Bronchial epithelial cell (primary cell): ENCODE results near the gene SLC17A9. TPM values are rescaled to one million over a fixed set of nuclear protein-coding genes. Genes with fewer than 3 reads are reported as not detected.

ENCODE experiments used
- DNase-seq: peaks from one replicate; pipeline ENCODE4 v3.0.0-alpha.2; 2010; ENCODE audit warnings: low read depth
- FAIRE-seq: peaks from 2 replicates; lab custom pipeline; 2011; peaks lifted over from hg19 to GRCh38; lab: Jason Lieb, UNC
- H3K27me3 ChIP-seq: 2 replicates; pipeline ENCODE4 v1.5.1; 2011; ENCODE audit warnings: low read length; ENCODE audit not compliant: control insufficient read depth, insufficient read depth
- H3K36me3 ChIP-seq: 2 replicates; pipeline ENCODE4 v1.5.1; 2011; ENCODE audit warnings: low read length; ENCODE audit not compliant: control insufficient read depth, insufficient read depth
- H3K4me3 ChIP-seq: 2 replicates; pipeline ENCODE4 v1.5.1; 2011; ENCODE audit warnings: mild to moderate bottlenecking, low read depth, low read length, control low read depth
- total RNA-seq: library from RNA; depleted of rRNA; stranded (reverse); fragments of >200 nt; gene quantifications from 2 replicates; pipeline ENCODE4 v1.2.1, GENCODE V29; 2014
- TF ChIP-seq, protein P1 (sequence below): IDR thresholded peaks from 2 replicates; pipeline ENCODE4 v1.5.1; 2011; ENCODE audit warnings: mild to moderate bottlenecking, moderate library complexity, low read length, control low read depth, inconsistent platforms; ENCODE audit not compliant: insufficient read depth, severe bottlenecking

SLC17A9 gene
- total RNA-seq, 1 donor from 2014 or later = 0.53 TPM

DNA sequence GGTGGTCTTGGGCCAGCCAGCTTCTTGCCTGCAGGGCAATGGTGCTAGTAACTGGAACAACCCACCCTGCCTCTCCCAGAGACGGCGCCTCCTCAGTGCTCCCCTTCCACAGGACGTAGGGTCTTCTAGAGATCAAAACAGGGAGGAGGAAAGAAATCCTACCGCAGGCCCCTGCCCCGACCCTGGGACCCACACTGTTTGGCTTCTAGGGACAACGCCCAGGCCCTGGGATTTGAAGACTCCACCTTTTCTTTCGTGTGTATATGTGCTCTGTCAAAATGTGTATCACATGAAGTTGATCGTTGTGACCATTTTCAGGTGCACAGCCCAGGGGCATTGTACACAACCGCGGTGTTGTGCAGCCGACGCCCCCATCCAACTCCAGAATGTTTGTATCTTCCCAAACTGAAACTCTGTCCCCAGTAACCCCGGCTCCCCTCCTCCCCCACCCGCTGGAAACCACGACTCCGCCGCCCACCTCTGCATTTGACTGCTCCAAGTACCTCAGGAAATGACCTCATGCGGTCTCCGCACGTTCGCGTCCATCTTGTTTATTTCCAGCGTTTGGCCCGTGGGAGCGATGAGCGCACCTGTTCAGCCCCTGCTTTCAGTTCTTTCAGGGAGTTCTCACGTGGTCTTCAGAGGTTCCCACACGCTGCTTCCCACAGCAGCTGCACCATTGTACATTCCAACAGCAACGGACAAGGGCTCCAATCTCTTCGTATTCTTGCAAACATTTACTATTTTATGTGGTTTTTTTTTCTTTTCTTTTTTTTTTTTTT, 57.7 kb downstream of the SLC17A9 start:
- H3K27me3 ChIP-seq = peaks cover 38% of the 10 kb centered on the region
- TF ChIP-seq, protein P1, sequence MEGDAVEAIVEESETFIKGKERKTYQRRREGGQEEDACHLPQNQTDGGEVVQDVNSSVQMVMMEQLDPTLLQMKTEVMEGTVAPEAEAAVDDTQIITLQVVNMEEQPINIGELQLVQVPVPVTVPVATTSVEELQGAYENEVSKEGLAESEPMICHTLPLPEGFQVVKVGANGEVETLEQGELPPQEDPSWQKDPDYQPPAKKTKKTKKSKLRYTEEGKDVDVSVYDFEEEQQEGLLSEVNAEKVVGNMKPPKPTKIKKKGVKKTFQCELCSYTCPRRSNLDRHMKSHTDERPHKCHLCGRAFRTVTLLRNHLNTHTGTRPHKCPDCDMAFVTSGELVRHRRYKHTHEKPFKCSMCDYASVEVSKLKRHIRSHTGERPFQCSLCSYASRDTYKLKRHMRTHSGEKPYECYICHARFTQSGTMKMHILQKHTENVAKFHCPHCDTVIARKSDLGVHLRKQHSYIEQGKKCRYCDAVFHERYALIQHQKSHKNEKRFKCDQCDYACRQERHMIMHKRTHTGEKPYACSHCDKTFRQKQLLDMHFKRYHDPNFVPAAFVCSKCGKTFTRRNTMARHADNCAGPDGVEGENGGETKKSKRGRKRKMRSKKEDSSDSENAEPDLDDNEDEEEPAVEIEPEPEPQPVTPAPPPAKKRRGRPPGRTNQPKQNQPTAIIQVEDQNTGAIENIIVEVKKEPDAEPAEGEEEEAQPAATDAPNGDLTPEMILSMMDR = no peak
- no peak for FAIRE-seq
- H3K36me3 ChIP-seq = no peaks in the 10 kb centered on the region
- H3K4me3 ChIP-seq = no peak overlapping the region
- DNase-seq = peak; percentile 5

DNA sequence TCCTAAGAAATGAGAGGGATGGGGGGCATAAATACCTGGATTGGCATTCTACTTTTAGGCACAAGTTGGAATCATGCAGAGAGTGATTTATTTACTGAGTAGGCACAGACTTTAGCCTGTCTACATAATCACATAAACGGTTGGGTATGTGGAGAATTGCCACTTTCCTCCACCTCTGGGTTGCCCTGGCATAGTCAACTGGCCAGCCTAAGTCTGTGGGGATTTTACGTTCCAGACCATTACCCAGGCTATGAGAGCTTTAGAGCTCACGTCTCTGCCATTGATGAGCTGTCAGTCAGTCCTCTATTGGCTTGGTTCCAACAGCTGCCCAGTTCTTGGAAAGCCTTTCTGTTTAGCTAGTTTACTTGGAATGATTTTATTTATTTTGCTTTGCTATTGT, 59.3 kb downstream of the SLC17A9 start:
- TF ChIP-seq, protein P1 = no peak
- H3K4me3 ChIP-seq = no peak overlapping the region
- FAIRE-seq = no peak

DNA sequence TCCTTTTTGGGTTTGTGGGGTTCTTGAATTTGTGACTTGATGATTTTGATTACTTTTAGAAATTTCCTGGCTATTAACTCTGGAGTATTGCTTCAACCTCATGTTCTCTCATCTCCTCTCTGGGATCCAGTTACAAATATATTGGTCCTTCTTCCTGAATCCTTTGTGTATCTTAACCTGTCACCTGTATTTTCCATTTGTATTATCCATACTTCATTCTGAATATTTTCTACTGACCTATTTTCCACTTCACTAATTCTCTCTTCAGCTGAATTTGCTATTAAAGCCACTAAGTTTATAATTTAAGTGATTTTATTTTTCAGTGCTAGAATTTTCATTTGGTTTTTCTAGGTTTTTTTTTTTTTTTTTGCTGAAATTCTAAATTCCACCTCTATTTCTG, 60.7 kb downstream of the SLC17A9 start:
- FAIRE-seq (no peak), DNase-seq (no peak)
- H3K36me3 ChIP-seq = no peaks in the 10 kb centered on the region
- peaks cover 22% of the 10 kb centered on the region for H3K27me3 ChIP-seq
- no peak overlapping the region for H3K4me3 ChIP-seq
- TF ChIP-seq, protein P1 = no peak

More for the DNA sequence above, 59.3 kb downstream of the SLC17A9 start:
- DNase-seq = no peak
- no peaks in the 10 kb centered on the region for H3K36me3 ChIP-seq
- peaks cover 30% of the 10 kb centered on the region for H3K27me3 ChIP-seq

DNA sequence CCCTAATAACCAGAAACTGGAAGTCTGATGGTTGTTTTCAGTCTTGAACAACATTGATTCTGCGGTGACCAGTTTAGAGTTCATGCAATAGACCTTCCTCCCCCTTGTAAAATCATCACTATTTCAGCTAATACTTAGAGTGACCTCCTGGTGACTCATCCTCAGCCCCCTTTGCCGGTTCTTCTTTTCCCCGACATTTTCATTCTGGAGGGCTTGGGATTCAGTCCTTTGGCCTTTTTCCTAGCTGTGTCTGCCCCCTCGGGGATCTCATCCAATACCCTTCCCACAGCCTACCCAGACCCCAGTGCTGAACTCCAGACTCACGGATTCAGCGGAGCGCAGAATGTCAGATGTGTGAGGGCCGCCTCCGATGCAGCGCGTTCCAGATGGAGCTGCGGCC, 61.8 kb downstream of the SLC17A9 start:
- TF ChIP-seq, protein P1 = no peak
- no peak for DNase-seq
- H3K4me3 ChIP-seq = no peak overlapping the region
- H3K27me3 ChIP-seq = peaks cover 13% of the 10 kb centered on the region
- H3K36me3 ChIP-seq = no peaks in the 10 kb centered on the region
- FAIRE-seq = no peak

DNA sequence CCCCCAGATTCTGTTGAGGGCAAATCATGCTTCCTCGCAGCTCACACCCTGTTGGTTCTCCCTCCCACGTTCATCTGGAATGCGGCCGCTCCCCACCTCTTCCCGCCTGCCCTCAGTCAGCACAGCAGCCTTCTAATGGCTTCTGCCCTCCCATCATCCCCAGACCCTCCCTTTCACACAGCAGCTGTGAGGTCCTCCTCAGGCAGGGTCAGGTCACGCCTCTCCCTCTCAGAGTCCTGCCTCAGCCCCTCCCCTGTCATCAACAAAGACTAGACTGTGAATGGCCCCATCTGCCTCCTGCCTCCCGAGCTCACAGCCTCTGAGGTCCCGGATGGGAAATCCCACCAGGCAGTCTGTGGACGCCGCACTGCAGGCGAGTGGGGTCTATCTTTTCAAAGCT, 62.2 kb downstream of the SLC17A9 start:
- TF ChIP-seq, protein P1 = no peak
- FAIRE-seq (no peak), DNase-seq (no peak)
- Histone ChIP-seq H3K4me3 (no peak overlapping the region), H3K27me3 (peaks cover 12% of the 10 kb centered on the region), H3K36me3 (no peaks in the 10 kb centered on the region)
